IMR-90 (cell line): ENCODE data around the gene ROR2. TPM values are rescaled to one million over a fixed set of nuclear protein-coding genes. Genes with fewer than 3 reads are reported as not detected.
A peak's percentile ranks its signal among the peaks of the same experiment; 100 is the strongest.

Experiments
- ATAC-seq: fragments of 200-7000 bp; cut with Tn5 transposase; 2 replicates; pipeline ENCODE4 v1.9.1; 2020; ENCODE audit warnings: low read depth, mild to moderate bottlenecking, moderate library complexity
- BruUV-seq: library from RNA; stranded (reverse); fragments of 400-500 nt; replicated peaks from 2 replicates; lab custom pipeline; 2021; lab: Mats Ljungman, UMichigan
- CTCF ChIA-PET: fragments of 300-600 bp; formaldehyde crosslinking; extraction: SDS; loops from one replicate; lab custom pipeline; 2021; ENCODE audit warnings: antibody characterized with exemption; lab: Yijun Ruan, JAX
- POLR2A ChIA-PET: fragments of 300-600 bp; sonication (Branson Sonifier 250); formaldehyde crosslinking; loops from one replicate; lab custom pipeline; 2022; ENCODE audit warnings: antibody characterized with exemption; ENCODE audit not compliant: unreplicated experiment; lab: Charles Lee
- DNase-seq: peaks from one replicate; pipeline ENCODE4 v3.0.0; 2013
- H2AFZ ChIP-seq: replicated peaks from 2 replicates; pipeline ENCODE3; 2013; ENCODE audit warnings: low read length, mild to moderate bottlenecking; ENCODE audit not compliant: poor library complexity
- H2AK5ac ChIP-seq: 2 replicates; pipeline ENCODE4 v1.6.1; 2013; ENCODE audit warnings: low read depth, low read length, inconsistent platforms
- H2AK9ac ChIP-seq: replicated peaks from 2 replicates; pipeline ENCODE3; 2013; ENCODE audit warnings: mild to moderate bottlenecking, low read depth, low read length, moderate library complexity; ENCODE audit not compliant: poor library complexity
- H2BK120ac ChIP-seq: 2 replicates; pipeline ENCODE4 v1.6.1; 2013; ENCODE audit warnings: low read depth, low read length, inconsistent platforms
- H2BK15ac ChIP-seq: 3 replicates; pipeline ENCODE4 v1.6.1; 2013; ENCODE audit warnings: low read depth, low read length, inconsistent platforms
- H2BK20ac ChIP-seq: 2 replicates; pipeline ENCODE4 v1.6.1; 2013; ENCODE audit warnings: low read depth, mild to moderate bottlenecking, inconsistent platforms, low read length, moderate library complexity
- H2BK5ac ChIP-seq: 2 replicates; pipeline ENCODE4 v1.6.1; 2013; ENCODE audit warnings: mild to moderate bottlenecking, low read depth, low read length, inconsistent platforms; ENCODE audit not compliant: poor library complexity, severe bottlenecking
- H3K14ac ChIP-seq: replicated peaks from 2 replicates; pipeline ENCODE4 v1.6.1; 2013; ENCODE audit warnings: low read depth, low read length, inconsistent platforms
- H3K18ac ChIP-seq: 2 replicates; pipeline ENCODE4 v1.6.1; 2013; ENCODE audit warnings: low read depth, low read length, control low read depth
- H3K23ac ChIP-seq: 2 replicates; pipeline ENCODE4 v1.6.1; 2013; ENCODE audit warnings: low read depth, low read length, inconsistent platforms
- H3K27ac ChIP-seq: 2 replicates; pipeline ENCODE4 v1.5.1; 2013; ENCODE audit warnings: mild to moderate bottlenecking, control low read depth, low read length; ENCODE audit not compliant: insufficient read depth
- H3K27me3 ChIP-seq: 2 replicates; pipeline ENCODE4 v1.6.1; 2013; ENCODE audit warnings: low read length; ENCODE audit not compliant: control insufficient read depth, insufficient read depth
- H3K36me3 ChIP-seq: 2 replicates; pipeline ENCODE4 v1.6.1; 2013; ENCODE audit warnings: low read length, mixed read lengths; ENCODE audit not compliant: control insufficient read depth, insufficient read depth
- H3K4ac ChIP-seq: 2 replicates; pipeline ENCODE4 v1.6.1; 2013; ENCODE audit warnings: low read depth, low read length, inconsistent platforms
- H3K4me1 ChIP-seq: 2 replicates; pipeline ENCODE4 v1.6.1; 2013; ENCODE audit warnings: low read length, mixed read lengths; ENCODE audit not compliant: control insufficient read depth, insufficient read depth
- H3K4me2 ChIP-seq: 2 replicates; pipeline ENCODE4 v1.6.1; 2013; ENCODE audit warnings: low read depth, mild to moderate bottlenecking, control low read depth, low read length, moderate library complexity
- H3K4me3 ChIP-seq: 2 replicates; pipeline ENCODE4 v1.5.1; 2013; ENCODE audit warnings: low read depth, mild to moderate bottlenecking, control low read depth, low read length, moderate library complexity; ENCODE audit not compliant: insufficient read depth
- H3K56ac ChIP-seq: 2 replicates; pipeline ENCODE4 v1.6.1; 2013; ENCODE audit warnings: low read length, inconsistent platforms; ENCODE audit not compliant: insufficient read depth; ENCODE audit errors: extremely low read depth
- H3K79me1 ChIP-seq, 2 experiments: 2 replicates each; pipeline ENCODE4 v1.6.1; 2013; ENCODE audit warnings: low read length in 2 of 2, inconsistent platforms in 1 of 2, low read depth in 1 of 2
- H3K9ac ChIP-seq: 2 replicates; pipeline ENCODE4 v1.6.1; 2013; ENCODE audit warnings: low read depth, low read length, control low read depth
- H3K9me1 ChIP-seq: 2 replicates; pipeline ENCODE4 v1.6.1; 2013; ENCODE audit warnings: low read length, inconsistent platforms; ENCODE audit not compliant: insufficient read depth
- H3K9me3 ChIP-seq: 2 replicates; pipeline ENCODE4 v1.6.1; 2013; ENCODE audit warnings: low read length; ENCODE audit not compliant: control insufficient read depth, insufficient read depth
- H4K20me1 ChIP-seq: 2 replicates; pipeline ENCODE4 v1.6.1; 2013; ENCODE audit warnings: low read length, inconsistent platforms; ENCODE audit not compliant: insufficient read depth
- H4K5ac ChIP-seq: 2 replicates; pipeline ENCODE4 v1.6.1; 2013; ENCODE audit warnings: mild to moderate bottlenecking, low read depth, low read length, control low read depth
- H4K8ac ChIP-seq, 2 experiments: 2 replicates each; pipeline ENCODE4 v1.6.1; 2013; ENCODE audit warnings: low read depth in 2 of 2, low read length in 2 of 2, control low read depth in 1 of 2, inconsistent platforms in 1 of 2
- H4K91ac ChIP-seq: 2 replicates; pipeline ENCODE4 v1.6.1; 2013; ENCODE audit warnings: low read depth, low read length, inconsistent platforms; ENCODE audit not compliant: insufficient read depth
- BHLHE40 ChIP-seq: fragments of 150-350 bp; IDR thresholded peaks from 2 replicates; pipeline ENCODE4 v1.6.1; 2016; ENCODE audit warnings: mild to moderate bottlenecking, low read depth, low read length
- CHD1 ChIP-seq: IDR thresholded peaks from 2 replicates; pipeline ENCODE4 v1.6.1; 2012; ENCODE audit warnings: low read depth, low read length, improper control_type of control experiment
- CTCF ChIP-seq: conservative IDR thresholded peaks from 2 replicates; pipeline ENCODE4 v1.5.1; 2012; ENCODE audit warnings: mild to moderate bottlenecking, low read depth, low read length, improper control_type of control experiment
- ELK1 ChIP-seq: fragments of 150-350 bp; IDR thresholded peaks from 2 replicates; pipeline ENCODE4 v1.6.1; 2016; ENCODE audit warnings: low read depth, mild to moderate bottlenecking, low read length, moderate library complexity, borderline replicate concordance
- FOS ChIP-seq: fragments of 150-350 bp; IDR thresholded peaks from 2 replicates; pipeline ENCODE4 v1.6.1; 2016; ENCODE audit warnings: low read depth, low read length
- MAZ ChIP-seq: IDR thresholded peaks from 2 replicates; pipeline ENCODE4 v1.6.1; 2012; ENCODE audit warnings: low read depth, mild to moderate bottlenecking, low read length, improper control_type of control experiment, moderate library complexity, borderline replicate concordance
- MXI1 ChIP-seq: IDR thresholded peaks from 2 replicates; pipeline ENCODE4 v1.6.1; 2012; ENCODE audit warnings: low read depth, mild to moderate bottlenecking, low read length, moderate library complexity, borderline replicate concordance
- NFE2L2 ChIP-seq: fragments of 150-350 bp; IDR thresholded peaks from 2 replicates; pipeline ENCODE4 v1.6.1; 2016; ENCODE audit warnings: low read depth, mild to moderate bottlenecking, low read length
- POLR2A ChIP-seq: IDR thresholded peaks from 2 replicates; pipeline ENCODE4 v1.6.1; 2012; ENCODE audit warnings: mild to moderate bottlenecking, low read depth, low read length
- RAD21 ChIP-seq: IDR thresholded peaks from 2 replicates; pipeline ENCODE4 v1.6.1; 2012; ENCODE audit warnings: low read length, improper control_type of control experiment
- RCOR1 ChIP-seq: IDR thresholded peaks from 2 replicates; pipeline ENCODE4 v1.6.1; 2012; ENCODE audit warnings: mild to moderate bottlenecking, low read length, improper control_type of control experiment; ENCODE audit not compliant: insufficient replicate concordance
- RFX5 ChIP-seq: IDR thresholded peaks from 2 replicates; pipeline ENCODE4 v1.8.0; 2012; ENCODE audit warnings: low read depth, mild to moderate bottlenecking, low read length, moderate library complexity
- SMC3 ChIP-seq: fragments of 150-350 bp; IDR thresholded peaks from 2 replicates; pipeline ENCODE4 v1.6.1; 2016; ENCODE audit warnings: low read depth, mild to moderate bottlenecking, antibody characterized with exemption, low read length, moderate library complexity
- USF2 ChIP-seq: fragments of 150-350 bp; IDR thresholded peaks from 2 replicates; pipeline ENCODE4 v1.6.1; 2017; ENCODE audit warnings: mild to moderate bottlenecking, antibody characterized with exemption, low read length, low read depth
- WGBS, 2 experiments: methylation state at CpG; one replicate each; pipeline versions ENCODE4 v1.1.5 to v1.1.7; 2013; ENCODE audit warnings: missing lambda C conversion rate in 2 of 2; ENCODE audit not compliant: insufficient read length in 1 of 2; ENCODE audit errors: extremely low coverage in 2 of 2; 5-methylcytosine and 5-hydroxymethylcytosine counted together
- dilution Hi-C: fragments of 300-500 bp; cut with HindIII; formaldehyde crosslinking; loops from one replicate; pipeline ENCODE4 v1.14.3; 2018; ENCODE audit warnings: low sequenced_read_pairs; ENCODE audit not compliant: unreplicated experiment
- in situ Hi-C: fragments of 300-500 bp; cut with MboI; formaldehyde crosslinking; loops from 3 replicates; pipeline ENCODE4 v1.14.3; 2019; ENCODE audit warnings: low sequenced_read_pairs, inconsistent platforms, mixed read lengths
- intact Hi-C: fragments of 100-400 bp; cut with micrococcal nuclease; formaldehyde crosslinking; loops from 2 replicates; pipeline ENCODE4 v1.10.0; 2022
- polyA plus RNA-seq, 3 experiments: library from polyadenylated mRNA; depleted of rRNA; stranded (reverse); fragments of >200 nt; gene quantifications; 2 replicates each; pipeline ENCODE4 v1.2.3, GENCODE V29; 2012; ENCODE audit warnings: low replicate concordance in 1 of 3
- total RNA-seq: library from RNA; depleted of rRNA; stranded (reverse); fragments of >200 nt; gene quantifications from 2 replicates; pipeline ENCODE4 v1.2.3, GENCODE V29; 2012

The ROR2 gene
- total and polyA plus RNA-seq, 2 of the 4 experiments (the other 2 are of a cell fraction) = 2.3 to 4.8 TPM

DNA sequence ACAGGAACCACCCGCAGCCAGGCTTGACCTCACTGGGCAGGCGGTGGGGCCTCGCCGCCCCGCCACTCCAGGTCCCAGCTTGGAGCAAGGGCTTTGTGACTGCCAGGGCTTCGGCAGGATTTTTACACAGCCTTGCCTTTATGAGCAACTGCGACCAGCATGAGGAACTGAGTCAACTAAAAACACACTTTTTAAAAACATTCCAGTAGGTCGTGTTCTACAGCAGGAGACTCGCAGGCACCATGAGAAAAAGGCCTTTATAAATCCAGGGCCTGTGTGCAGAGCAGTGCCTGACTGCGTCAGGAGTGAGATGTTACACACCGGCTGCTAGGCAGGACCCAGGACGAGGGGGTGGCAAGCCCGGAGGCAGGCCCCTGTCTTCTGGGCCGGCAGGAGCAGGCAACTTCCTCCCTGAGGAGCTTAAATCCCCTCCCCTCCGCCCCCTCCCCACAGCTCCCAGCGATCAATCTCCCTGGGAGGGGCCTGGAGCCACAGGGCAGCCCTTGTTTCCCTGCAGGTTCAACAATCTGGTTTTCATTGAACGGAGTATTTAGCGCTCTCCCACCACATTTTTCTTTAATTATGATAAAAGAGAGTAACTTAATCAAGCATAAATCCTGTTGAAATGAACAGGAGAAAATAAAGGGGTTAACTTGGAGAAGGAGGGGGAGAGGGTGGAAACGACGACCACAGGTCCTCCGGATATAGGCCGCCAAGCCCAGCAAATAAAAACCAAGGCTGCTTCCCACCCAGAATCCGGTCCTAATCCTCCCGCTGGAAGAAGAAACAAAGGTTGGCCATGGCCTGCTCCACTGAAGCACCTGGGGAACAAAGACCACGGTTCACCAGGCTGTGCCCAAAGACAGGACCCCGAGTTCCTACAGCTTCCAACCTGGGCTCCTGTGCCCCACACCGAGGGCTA lies 92.5 kb downstream of the ROR2 start:
- no peaks in the 10 kb centered on the region for H3K27me3 ChIP-seq
- no peaks in the 10 kb centered on the region for H3K9me3 ChIP-seq
- H3K14ac ChIP-seq = no peak overlapping the region
- H3K56ac ChIP-seq = no peak overlapping the region
- no peak overlapping the region for H3K4me3 ChIP-seq
- no peak overlapping the region for H4K5ac ChIP-seq
- H4K91ac ChIP-seq = no peak overlapping the region
- H4K20me1 ChIP-seq = peaks cover 9% of the 10 kb centered on the region
- intact Hi-C loops (no loop called here), in situ Hi-C loops (no loop called here), dilution Hi-C loops (no loop called here)
- H3K9ac ChIP-seq = no peak overlapping the region
- H3K36me3 ChIP-seq = peaks cover 5% of the 10 kb centered on the region; the same call in 1 of the 2 replicates
- 61% methylated on average over 2 of the region's 27 CpGs; no CpG with 5 or more reads in 1 of the 2 experiments for WGBS, 2 experiments
- ATAC-seq (peak; percentile 77), DNase-seq (peak; percentile 50)
- ChIA-PET POLR2A (no interaction called here), CTCF (no interaction called here)
- H2BK5ac ChIP-seq = no peak overlapping the region
- no peak overlapping the region for H2AK5ac ChIP-seq
- no peak overlapping the region for H3K23ac ChIP-seq
- peaks cover 5% of the 10 kb centered on the region; the same call in 1 of the 2 replicates for H3K9me1 ChIP-seq
- H2BK20ac ChIP-seq = no peak overlapping the region
- peaks cover 0 to 4% of the 10 kb centered on the region in 2 experiments; a peak in 1 of 4 replicates for H3K79me1 ChIP-seq
- no TSS peak for BruUV-seq
- H2BK15ac ChIP-seq = no peak overlapping the region
- H3K27ac ChIP-seq = no peak overlapping the region
- H3K18ac ChIP-seq = no peak overlapping the region
- peaks cover 6% of the 10 kb centered on the region; the same call in 1 of the 2 replicates for H3K4me1 ChIP-seq
- no peak overlapping the region for H4K8ac ChIP-seq
- H2BK120ac ChIP-seq = no peak overlapping the region
- H2AFZ ChIP-seq = peak overlapping the region; percentile 35
- no peak overlapping the region for H2AK9ac ChIP-seq
- H3K4ac ChIP-seq = no peak overlapping the region
- H3K4me2 ChIP-seq = no peak overlapping the region
- TF ChIP-seq MXI1 (no peak), MAZ (no peak), POLR2A (no peak), NFE2L2 (no peak), RAD21 (no peak), BHLHE40 (no peak), CHD1 (no peak), CTCF (no peak), USF2 (no peak), ELK1 (no peak), FOS (no peak), RFX5 (no peak), RCOR1 (no peak), SMC3 (no peak)
